Smooth muscle cell (in vitro differentiated cells): ENCODE measurements around the gene MALT1. TPM values are rescaled to one million over a fixed set of nuclear protein-coding genes. Genes with fewer than 3 reads are reported as not detected.

Experiments used
- DNase-seq: peaks from one replicate; lab custom pipeline; 2025; ENCODE audit not compliant: unreplicated experiment; lab: John Stamatoyannopoulos, UW
- H2AFZ ChIP-seq: fragments of 200-600 bp; sonication (generic); 2 replicates; pipeline ENCODE4 v1.6.0; 2016; ENCODE audit warnings: antibody characterized with exemption, low read depth, mild to moderate bottlenecking
- H3F3A ChIP-seq: fragments of 200-600 bp; sonication (generic); 2 replicates; pipeline ENCODE4 v1.6.0; 2017; ENCODE audit warnings: antibody characterized with exemption, low read depth
- H3K27ac ChIP-seq: fragments of 200-600 bp; sonication (generic); 2 replicates; pipeline ENCODE4 v1.5.1; 2016; ENCODE audit warnings: low read depth, mild to moderate bottlenecking
- H3K27me3 ChIP-seq: fragments of 200-600 bp; sonication (generic); 2 replicates; pipeline ENCODE4 v1.6.1; 2016; ENCODE audit warnings: low read depth, mild to moderate bottlenecking
- H3K36me3 ChIP-seq: fragments of 200-600 bp; sonication (generic); 2 replicates; pipeline ENCODE4 v1.5.1; 2016; ENCODE audit warnings: low read depth
- H3K4me1 ChIP-seq: fragments of 200-600 bp; sonication (generic); 2 replicates; pipeline ENCODE4 v1.5.1; 2016; ENCODE audit warnings: low read depth
- H3K4me2 ChIP-seq: fragments of 200-600 bp; sonication (generic); 2 replicates; pipeline ENCODE4 v1.6.0; 2016; ENCODE audit warnings: mild to moderate bottlenecking
- H3K4me3 ChIP-seq: fragments of 200-600 bp; sonication (generic); 2 replicates; pipeline ENCODE4 v1.5.1; 2016; ENCODE audit warnings: mild to moderate bottlenecking
- H3K79me2 ChIP-seq: fragments of 200-600 bp; sonication (generic); 2 replicates; pipeline ENCODE4 v1.6.0; 2016; ENCODE audit warnings: low read depth, mild to moderate bottlenecking
- H3K9ac ChIP-seq: fragments of 200-600 bp; sonication (generic); 2 replicates; pipeline ENCODE4 v1.6.0; 2016; ENCODE audit warnings: low read depth
- H3K9me3 ChIP-seq: fragments of 200-600 bp; sonication (generic); replicated peaks from 2 replicates; pipeline ENCODE4 v1.5.1; 2016; ENCODE audit warnings: low read depth
- H4K20me1 ChIP-seq: fragments of 200-600 bp; sonication (generic); 2 replicates; pipeline ENCODE4 v1.6.0; 2016; ENCODE audit warnings: low read depth
- CTCF ChIP-seq: fragments of 200-600 bp; sonication (generic); IDR thresholded peaks from 2 replicates; pipeline ENCODE4 v1.5.1; 2017; ENCODE audit warnings: borderline replicate concordance, mild to moderate bottlenecking, antibody characterized with exemption; ENCODE audit not compliant: insufficient read depth, poor library complexity, severe bottlenecking
- WGBS: methylation state at CpG from one replicate; pipeline ENCODE4 v1.1.7; 2016; ENCODE audit warnings: low lambda C conversion rate; 5-methylcytosine and 5-hydroxymethylcytosine counted together
- polyA plus RNA-seq: library from polyadenylated mRNA; unstranded; fragments of >200 nt; fragmentation: Nextera tagmentation; extraction: Ambion mirVana; gene quantifications from 2 replicates; pipeline ENCODE4 v1.2.1, GENCODE V29; 2016
- total RNA-seq: library from RNA; depleted of rRNA; stranded (reverse); fragments of >200 nt; gene quantifications from 2 replicates; pipeline ENCODE4 v1.2.3, GENCODE V29; 2014

Gene MALT1
- total and polyA plus RNA-seq, 2 experiments from 2014 or later, result 12.4 to 42.2 TPM

GRCh38 chr18:58657494-58657893, 13.8 kb upstream of the MALT1 start:
- H3K4me1 ChIP-seq, result no peaks in the 10 kb centered on the region
- TF ChIP-seq CTCF, result no peak
- H3K27me3 ChIP-seq, result no peaks in the 10 kb centered on the region
- H3K79me2 ChIP-seq, result no peaks in the 10 kb centered on the region
- no peak overlapping the region for H3K4me2 ChIP-seq
- H3K9me3 ChIP-seq, result no peaks in the 10 kb centered on the region
- H3K36me3 ChIP-seq, result no peaks in the 10 kb centered on the region
- H4K20me1 ChIP-seq, result no peaks in the 10 kb centered on the region
- no peak overlapping the region for H3K9ac ChIP-seq
- DNase-seq, result no peak
- 90% methylated on average over 1 of the region's 1 CpG for WGBS
- H3K4me3 ChIP-seq, result no peak overlapping the region
- no peak overlapping the region for H2AFZ ChIP-seq
- H3F3A ChIP-seq, result no peaks in the 10 kb centered on the region
- H3K27ac ChIP-seq, result no peak overlapping the region

- no peak for TF ChIP-seq CTCF
- Histone ChIP-seq H3K4me1 (no peaks in the 10 kb centered on the region), H3F3A (no peaks in the 10 kb centered on the region), H3K27ac (no peak overlapping the region), H3K9ac (no peak overlapping the region), H3K36me3 (no peaks in the 10 kb centered on the region), H3K9me3 (no peaks in the 10 kb centered on the region), H3K4me3 (no peak overlapping the region), H2AFZ (no peak overlapping the region), H3K4me2 (no peak overlapping the region), H4K20me1 (no peaks in the 10 kb centered on the region), H3K79me2 (no peaks in the 10 kb centered on the region), H3K27me3 (no peaks in the 10 kb centered on the region)
- DNase-seq, result no peak
- WGBS, result 92% methylated on average over 4 of the region's 4 CpGs
Measured at GRCh38 chr18:58659691-58660090, 11.6 kb upstream of the MALT1 start.

GRCh38 chr18:58660915-58661314, 10.3 kb upstream of the MALT1 start:
- no peaks in the 10 kb centered on the region for H3K27me3 ChIP-seq
- no peaks in the 10 kb centered on the region for H3K9me3 ChIP-seq
- no peak overlapping the region for H3K27ac ChIP-seq
- H4K20me1 ChIP-seq, result no peaks in the 10 kb centered on the region
- H3F3A ChIP-seq, result no peaks in the 10 kb centered on the region
- WGBS, result 96% methylated on average over 9 of the region's 9 CpGs
- TF ChIP-seq CTCF, result no peak
- no peaks in the 10 kb centered on the region for H3K79me2 ChIP-seq
- H2AFZ ChIP-seq, result no peak overlapping the region
- no peak for DNase-seq
- no peak overlapping the region for H3K9ac ChIP-seq
- H3K4me2 ChIP-seq, result no peak overlapping the region
- H3K4me3 ChIP-seq, result no peak overlapping the region
- no peaks in the 10 kb centered on the region for H3K36me3 ChIP-seq
- H3K4me1 ChIP-seq, result no peaks in the 10 kb centered on the region

- Histone ChIP-seq H3K27ac (no peak overlapping the region), H3K4me2 (no peak overlapping the region), H4K20me1 (no peaks in the 10 kb centered on the region), H3K4me1 (peaks cover 2% of the 10 kb centered on the region), H3K4me3 (no peak overlapping the region), H3K36me3 (no peaks in the 10 kb centered on the region), H3K9ac (no peak overlapping the region), H2AFZ (no peak overlapping the region), H3K27me3 (no peaks in the 10 kb centered on the region), H3F3A (peaks cover 2% of the 10 kb centered on the region), H3K79me2 (no peaks in the 10 kb centered on the region), H3K9me3 (no peaks in the 10 kb centered on the region)
- TF ChIP-seq CTCF, result peak; percentile 8
- no peak for DNase-seq
- WGBS, result 95% methylated on average over 3 of the region's 3 CpGs
Measured at GRCh38 chr18:58661423-58661822, 9.8 kb upstream of the MALT1 start.
